Measurements from ENCODE around the gene EFCC1.

Gene EFCC1

DNA sequence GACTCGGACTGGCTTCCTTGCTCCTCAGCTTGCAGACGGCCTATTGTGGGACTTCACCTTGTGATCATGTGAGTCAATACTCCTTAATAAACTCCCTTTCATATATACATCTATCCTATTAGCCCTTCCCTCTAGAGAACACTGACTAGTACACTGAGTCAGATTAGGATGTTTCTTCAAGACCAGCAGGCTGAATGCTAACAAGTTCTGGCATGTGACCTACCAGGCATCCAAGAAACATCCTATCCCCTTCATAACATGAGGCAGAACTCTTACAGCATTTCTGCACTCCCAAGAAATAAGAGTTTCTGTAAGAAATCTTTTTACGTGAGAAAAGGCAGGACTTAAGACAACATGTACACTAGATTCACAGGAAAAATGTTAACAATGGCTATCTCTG lies 16.5 kb upstream of the EFCC1 start:
- no peak overlapping the region for H3K4me3 ChIP-seq (ENCODE audit: low read length)
- no peaks in the 10 kb centered on the region for H3K36me3 ChIP-seq (ENCODE audit: control insufficient read depth, insufficient read depth, low read length)
- no peaks in the 10 kb centered on the region for H3K4me1 ChIP-seq (ENCODE audit: control insufficient read depth, insufficient read depth, low read length)
- H3K27me3 ChIP-seq (ENCODE audit: control insufficient read depth, insufficient read depth, low read length): no peaks in the 10 kb centered on the region
- no peak overlapping the region for H3K27ac ChIP-seq (ENCODE audit: low read depth, low read length)
- H3K9ac ChIP-seq (ENCODE audit: low read length): no peak overlapping the region

DNA sequence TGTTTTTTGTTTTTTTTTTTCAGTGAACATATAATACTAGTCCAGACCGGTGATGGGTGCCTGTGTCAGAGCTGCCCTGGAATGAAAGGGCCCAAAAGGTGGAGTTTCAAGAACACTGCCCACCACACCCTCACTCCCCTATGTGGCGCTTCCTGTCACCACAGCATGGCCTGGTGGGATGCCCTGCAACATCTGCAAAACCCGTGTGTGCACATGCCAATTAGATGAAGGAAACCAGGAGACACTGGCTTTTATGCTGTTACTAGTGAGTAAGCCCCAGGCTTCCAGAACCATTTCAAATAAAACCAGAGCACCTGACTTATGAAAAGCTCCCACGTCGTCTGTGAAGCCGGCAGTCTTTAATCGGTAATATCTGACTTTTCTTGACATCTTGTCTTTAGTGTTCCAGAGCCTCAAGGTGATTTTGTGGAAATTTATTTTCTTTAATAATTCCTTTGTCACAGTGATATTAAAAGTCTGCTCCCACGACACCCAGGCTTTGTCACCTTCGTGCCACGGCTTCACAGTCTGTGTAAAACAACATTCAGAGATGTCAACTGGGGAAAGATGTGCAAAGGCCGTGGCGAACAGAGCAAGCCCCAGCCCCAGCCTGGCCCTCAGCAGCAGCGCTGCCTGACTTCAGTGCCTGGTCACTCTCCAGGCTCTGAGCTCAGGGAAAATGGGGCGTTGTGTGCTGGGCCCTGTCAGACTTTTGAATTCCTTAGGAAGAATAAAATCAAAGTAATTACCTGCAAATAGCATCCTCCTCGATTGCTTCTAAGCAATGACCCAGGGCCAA lies 13.6 kb upstream of the EFCC1 start:
- Histone ChIP-seq H3K9ac (ENCODE audit: low read length) (no peak overlapping the region), H3K27ac (ENCODE audit: low read depth, low read length) (no peak overlapping the region), H3K36me3 (ENCODE audit: control insufficient read depth, insufficient read depth, low read length) (no peaks in the 10 kb centered on the region), H3K4me3 (ENCODE audit: low read length) (no peak overlapping the region), H3K27me3 (ENCODE audit: control insufficient read depth, insufficient read depth, low read length) (no peaks in the 10 kb centered on the region), H3K4me1 (ENCODE audit: control insufficient read depth, insufficient read depth, low read length) (no peaks in the 10 kb centered on the region)

DNA sequence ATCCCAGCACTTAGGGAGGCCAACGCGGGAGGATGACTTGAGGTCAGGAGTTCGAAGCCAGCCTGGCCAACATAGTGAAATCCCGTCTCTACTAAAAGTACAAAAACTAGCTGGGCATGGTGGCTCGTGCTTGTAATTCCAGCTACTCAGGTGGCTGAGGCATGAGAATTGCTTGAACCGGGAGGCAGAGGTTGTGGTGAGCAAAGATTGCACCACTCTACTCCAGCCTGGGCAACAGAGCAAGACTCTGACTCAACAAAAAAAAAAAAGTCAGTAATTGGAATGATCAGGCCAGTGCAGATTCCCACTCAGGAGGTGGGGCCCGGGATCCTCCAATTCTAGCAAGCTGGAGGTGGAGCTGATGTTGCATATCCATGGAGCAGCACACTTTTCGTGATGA lies 12.8 kb upstream of the EFCC1 start:
- Histone ChIP-seq H3K4me1 (ENCODE audit: control insufficient read depth, insufficient read depth, low read length) (no peaks in the 10 kb centered on the region), H3K27ac (ENCODE audit: low read depth, low read length) (no peak overlapping the region), H3K27me3 (ENCODE audit: control insufficient read depth, insufficient read depth, low read length) (no peaks in the 10 kb centered on the region), H3K36me3 (ENCODE audit: control insufficient read depth, insufficient read depth, low read length) (no peaks in the 10 kb centered on the region), H3K4me3 (ENCODE audit: low read length) (no peak overlapping the region), H3K9ac (ENCODE audit: low read length) (no peak overlapping the region)

DNA sequence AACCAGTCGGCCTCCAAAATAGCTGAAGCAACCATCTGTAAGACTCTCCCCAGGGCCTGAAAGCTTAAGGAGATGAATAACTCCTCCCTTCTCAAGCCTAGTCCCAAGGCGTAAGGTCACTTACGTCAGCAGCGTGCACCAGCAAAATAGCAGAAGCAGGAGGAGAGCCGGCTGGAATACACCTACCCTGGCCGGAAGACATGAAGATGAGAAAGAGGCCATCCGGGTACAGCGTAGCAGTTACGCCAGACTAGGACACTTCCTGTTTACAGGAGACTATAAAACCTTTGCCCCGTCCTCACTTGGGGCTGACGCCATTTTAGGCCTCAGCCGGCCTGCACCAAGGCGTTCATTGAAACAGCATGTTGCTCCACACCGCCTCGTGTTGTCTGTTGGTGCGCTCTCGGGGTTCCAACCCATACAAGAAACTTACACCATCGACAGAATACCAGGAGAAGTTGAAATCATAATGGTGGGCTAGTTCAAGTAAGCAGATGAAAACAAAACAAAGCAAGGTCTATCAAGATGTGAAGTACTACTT lies 9.7 kb upstream of the EFCC1 start:
- Histone ChIP-seq H3K9ac (ENCODE audit: low read length) (no peak overlapping the region), H3K27me3 (ENCODE audit: control insufficient read depth, insufficient read depth, low read length) (peaks cover 1% of the 10 kb centered on the region), H3K27ac (ENCODE audit: low read depth, low read length) (no peak overlapping the region), H3K4me3 (ENCODE audit: low read length) (no peak overlapping the region), H3K36me3 (ENCODE audit: control insufficient read depth, insufficient read depth, low read length) (no peaks in the 10 kb centered on the region), H3K4me1 (ENCODE audit: control insufficient read depth, insufficient read depth, low read length) (no peaks in the 10 kb centered on the region)

DNA sequence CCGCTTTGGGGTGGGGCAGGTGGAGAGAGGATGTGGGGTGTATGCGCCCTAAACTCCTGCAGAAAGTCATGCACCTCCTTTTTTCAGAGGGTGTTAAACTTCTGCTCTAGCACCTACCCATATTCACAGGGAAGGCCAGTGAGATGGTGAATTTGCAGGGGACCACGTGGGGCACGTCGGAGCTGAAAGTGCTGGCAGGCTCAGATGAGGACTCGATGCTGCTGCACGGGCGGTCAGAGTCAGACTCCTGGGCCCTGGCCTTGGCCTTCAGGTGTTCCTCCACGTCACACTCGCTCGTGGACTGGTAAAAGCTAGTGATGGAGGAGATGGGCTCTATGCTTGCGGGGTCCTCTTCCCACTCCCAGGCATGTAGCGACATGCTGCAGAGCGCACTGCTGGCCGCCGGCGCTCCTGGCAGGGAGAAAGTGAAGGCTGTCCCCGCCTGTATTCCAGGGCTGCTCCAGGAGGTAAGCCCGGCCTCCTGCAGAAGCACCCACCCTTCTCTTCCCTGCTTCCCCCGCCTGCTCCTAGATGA lies 8.1 kb upstream of the EFCC1 start:
- Histone ChIP-seq H3K27ac (ENCODE audit: low read depth, low read length) (no peak overlapping the region), H3K36me3 (ENCODE audit: control insufficient read depth, insufficient read depth, low read length) (no peaks in the 10 kb centered on the region), H3K27me3 (ENCODE audit: control insufficient read depth, insufficient read depth, low read length) (peaks cover 4% of the 10 kb centered on the region), H3K9ac (ENCODE audit: low read length) (no peak overlapping the region), H3K4me1 (ENCODE audit: control insufficient read depth, insufficient read depth, low read length) (no peaks in the 10 kb centered on the region), H3K4me3 (ENCODE audit: low read length) (no peak overlapping the region)

DNA sequence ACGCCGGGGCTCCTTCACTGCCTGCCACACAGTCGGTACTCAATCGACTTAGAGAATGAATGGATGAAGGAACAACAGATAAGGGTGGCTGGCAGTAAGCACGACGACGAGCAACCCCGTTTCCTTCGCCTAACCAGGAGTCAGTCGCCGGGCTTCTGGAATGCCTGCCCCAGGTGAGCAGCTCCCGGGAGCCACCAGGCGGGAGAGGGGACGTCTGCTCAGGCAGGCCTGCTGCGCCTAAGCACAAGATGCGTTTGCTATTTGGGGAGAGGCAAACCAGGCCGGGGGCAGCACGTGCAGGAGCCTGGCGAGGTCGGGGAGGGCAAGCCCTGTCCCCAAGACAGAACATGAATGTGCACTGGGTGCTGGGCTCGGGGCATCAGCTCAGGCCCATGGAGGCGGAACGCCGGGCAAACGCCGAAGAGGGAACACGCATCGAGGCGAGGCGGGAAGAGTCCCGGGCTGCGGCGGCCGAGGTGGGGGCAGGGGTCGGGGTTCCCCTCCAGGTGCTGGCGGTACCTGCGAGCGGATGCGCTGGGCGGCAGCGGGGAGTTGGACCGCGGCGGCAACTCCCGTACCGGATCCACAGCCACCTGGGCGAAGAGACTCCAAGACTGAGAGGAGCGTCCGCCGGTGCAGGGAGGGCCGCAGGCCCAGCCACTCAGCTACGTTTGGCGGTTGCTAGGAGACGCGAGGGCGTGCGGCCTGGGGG lies 7.5 kb upstream of the EFCC1 start, which contains the start of gene CFAP92:
Gene CFAP92, minus strand, starts transcription at position 616 of the 712 bp plus-strand sequence. CDS start 772 bp downstream, outside the sequence.
- Histone ChIP-seq H3K4me1 (ENCODE audit: control insufficient read depth, insufficient read depth, low read length) (no peaks in the 10 kb centered on the region), H3K9ac (ENCODE audit: low read length) (no peak within 1 kb of the TSS), H3K4me3 (ENCODE audit: low read length) (peak within 1 kb of the TSS; percentile 61), H3K36me3 (ENCODE audit: control insufficient read depth, insufficient read depth, low read length) (no peaks in the 10 kb centered on the region), H3K27ac (ENCODE audit: low read depth, low read length) (no peak within 1 kb of the TSS), H3K27me3 (ENCODE audit: control insufficient read depth, insufficient read depth, low read length) (peaks cover 4% of the 10 kb centered on the region)

DNA sequence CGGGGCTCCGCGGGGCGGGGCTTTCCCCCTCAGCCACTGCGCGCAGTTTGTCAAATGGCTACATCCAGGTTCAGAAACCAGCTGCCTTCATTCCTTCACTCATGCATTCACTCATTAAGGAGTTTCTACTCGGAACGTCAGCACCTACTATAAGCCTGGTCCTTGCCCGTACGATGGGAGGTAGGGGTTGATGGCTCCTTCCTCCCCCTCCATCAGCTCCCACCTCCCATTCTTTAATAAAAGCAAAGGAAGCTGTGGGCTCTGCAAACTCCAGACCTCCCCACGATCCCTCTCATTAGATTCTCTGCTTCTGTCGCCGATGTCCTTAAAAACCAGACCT lies 7.0 kb upstream of the EFCC1 start:
- Histone ChIP-seq H3K4me1 (ENCODE audit: control insufficient read depth, insufficient read depth, low read length) (no peaks in the 10 kb centered on the region), H3K36me3 (ENCODE audit: control insufficient read depth, insufficient read depth, low read length) (no peaks in the 10 kb centered on the region), H3K27ac (ENCODE audit: low read depth, low read length) (no peak overlapping the region), H3K4me3 (ENCODE audit: low read length) (peak overlapping the region; percentile 61), H3K9ac (ENCODE audit: low read length) (no peak overlapping the region), H3K27me3 (ENCODE audit: control insufficient read depth, insufficient read depth, low read length) (peaks cover 4% of the 10 kb centered on the region)

DNA sequence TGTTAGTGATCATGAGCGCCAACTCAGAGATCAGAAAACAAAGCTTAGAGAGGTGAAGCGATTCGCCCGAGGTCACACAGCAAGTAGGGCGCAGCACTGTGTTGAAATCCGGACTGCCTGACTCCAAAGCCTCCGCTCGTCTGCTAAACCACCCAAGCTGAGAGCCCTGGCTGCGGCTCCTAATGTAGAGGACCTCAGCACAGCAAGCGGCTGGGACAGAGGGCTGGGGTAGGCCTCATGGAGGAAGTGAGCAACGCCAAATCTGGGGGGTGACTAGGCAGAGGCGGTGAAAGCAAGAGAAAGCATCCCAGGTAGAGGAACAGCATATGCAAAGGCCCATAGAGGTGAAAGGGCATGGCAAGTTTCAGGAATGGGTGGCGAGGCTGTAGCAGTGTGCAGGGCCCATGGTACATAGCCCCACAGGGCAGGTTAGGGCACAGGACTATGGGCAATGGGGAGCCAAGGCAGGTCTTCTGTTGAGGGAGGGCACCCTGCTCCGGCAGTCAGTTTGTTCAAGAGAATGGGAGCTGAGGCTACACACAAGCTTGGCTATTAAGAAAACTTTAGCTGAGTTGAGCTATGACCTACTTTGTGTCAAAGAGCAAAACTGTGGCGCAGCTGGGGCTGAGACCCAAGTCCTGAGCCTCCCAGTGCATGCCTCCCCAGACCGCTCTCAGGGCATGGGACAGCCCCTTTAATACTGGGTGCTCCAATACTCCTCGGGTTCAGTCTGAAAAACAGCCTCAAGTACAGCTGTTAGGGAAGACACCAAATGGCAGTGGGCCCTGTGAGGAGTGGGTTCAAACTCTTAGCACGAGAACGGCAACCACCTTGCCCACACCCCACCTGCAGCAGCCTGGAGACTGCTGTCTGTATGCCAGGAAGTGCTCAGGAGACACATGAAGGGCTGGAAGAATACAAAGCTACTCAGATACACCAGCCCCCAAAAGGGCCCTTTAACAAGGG lies 6.2 kb upstream of the EFCC1 start:
- Histone ChIP-seq H3K36me3 (ENCODE audit: control insufficient read depth, insufficient read depth, low read length) (no peaks in the 10 kb centered on the region), H3K4me3 (ENCODE audit: low read length) (no peak overlapping the region), H3K4me1 (ENCODE audit: control insufficient read depth, insufficient read depth, low read length) (no peaks in the 10 kb centered on the region), H3K27me3 (ENCODE audit: control insufficient read depth, insufficient read depth, low read length) (peaks cover 4% of the 10 kb centered on the region), H3K9ac (ENCODE audit: low read length) (no peak overlapping the region), H3K27ac (ENCODE audit: low read depth, low read length) (no peak overlapping the region)

DNA sequence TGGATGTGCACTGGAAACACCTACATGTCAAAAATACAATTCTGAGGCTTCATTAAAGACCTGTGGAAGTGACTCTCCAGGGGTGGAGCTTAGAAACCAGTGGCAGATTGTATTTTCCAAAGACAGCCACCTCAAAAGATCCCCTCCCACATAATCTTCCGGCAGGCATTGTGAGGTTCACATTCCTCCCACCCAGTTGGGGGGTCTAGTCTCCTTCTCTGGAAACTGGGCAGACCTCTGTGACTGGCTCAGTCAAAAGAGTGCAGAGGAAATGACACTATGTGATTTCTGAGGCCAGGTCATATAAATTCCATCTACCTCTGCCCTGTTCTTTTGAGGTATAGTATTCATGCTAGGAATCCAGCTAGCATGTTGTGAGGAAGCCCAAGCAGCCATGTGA lies 5.4 kb upstream of the EFCC1 start:
- no peaks in the 10 kb centered on the region for H3K36me3 ChIP-seq (ENCODE audit: control insufficient read depth, insufficient read depth, low read length)
- H3K4me1 ChIP-seq (ENCODE audit: control insufficient read depth, insufficient read depth, low read length): no peaks in the 10 kb centered on the region
- no peak overlapping the region for H3K27ac ChIP-seq (ENCODE audit: low read depth, low read length)
- no peak overlapping the region for H3K9ac ChIP-seq (ENCODE audit: low read length)
- H3K4me3 ChIP-seq (ENCODE audit: low read length): no peak overlapping the region
- H3K27me3 ChIP-seq (ENCODE audit: control insufficient read depth, insufficient read depth, low read length): peaks cover 7% of the 10 kb centered on the region

DNA sequence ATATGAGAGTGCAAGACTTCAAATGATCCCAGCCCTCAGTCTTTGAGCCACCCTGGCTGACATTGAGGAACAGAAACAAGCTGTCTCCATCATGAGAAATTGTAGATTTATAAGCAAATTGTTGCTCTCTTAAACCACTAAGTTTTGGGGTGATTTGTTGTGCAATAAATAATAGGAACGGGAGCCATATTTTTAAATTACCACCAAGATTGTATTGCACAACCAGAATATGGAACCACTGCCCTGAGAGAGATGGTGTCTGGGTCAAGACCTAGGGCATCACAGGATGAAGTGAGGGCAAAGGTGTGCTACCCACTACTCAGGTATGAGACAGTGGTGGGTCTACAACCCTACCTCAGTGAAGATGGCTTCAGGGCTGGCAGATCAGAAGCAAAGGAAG lies 4.9 kb upstream of the EFCC1 start:
- H3K27ac ChIP-seq (ENCODE audit: low read depth, low read length): no peak overlapping the region
- no peak overlapping the region for H3K9ac ChIP-seq (ENCODE audit: low read length)
- no peaks in the 10 kb centered on the region for H3K4me1 ChIP-seq (ENCODE audit: control insufficient read depth, insufficient read depth, low read length)
- H3K36me3 ChIP-seq (ENCODE audit: control insufficient read depth, insufficient read depth, low read length): no peaks in the 10 kb centered on the region
- no peak overlapping the region for H3K4me3 ChIP-seq (ENCODE audit: low read length)
- H3K27me3 ChIP-seq (ENCODE audit: control insufficient read depth, insufficient read depth, low read length): peaks cover 11% of the 10 kb centered on the region

DNA sequence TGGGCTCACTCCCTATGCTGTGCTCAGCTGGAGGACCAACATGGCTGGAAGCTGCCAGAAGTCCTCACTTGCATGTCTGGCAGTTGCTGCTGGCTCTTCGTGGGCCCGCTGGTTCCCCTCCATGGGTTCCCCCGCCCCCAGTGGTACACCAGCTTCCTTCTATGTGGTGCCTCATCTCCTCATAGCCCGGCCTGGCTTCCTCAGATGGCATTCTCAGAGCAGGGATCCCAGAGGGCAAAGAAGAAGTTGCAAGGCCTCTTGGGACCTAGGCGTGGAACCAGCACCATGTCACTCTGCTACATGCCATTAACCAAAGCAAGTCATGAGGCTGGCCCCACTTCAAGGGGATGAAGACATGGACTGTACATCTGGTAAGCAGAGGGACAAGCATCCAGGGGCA lies 4.4 kb upstream of the EFCC1 start:
- H3K9ac ChIP-seq (ENCODE audit: low read length): no peak overlapping the region
- H3K27me3 ChIP-seq (ENCODE audit: control insufficient read depth, insufficient read depth, low read length): peaks cover 11% of the 10 kb centered on the region
- no peak overlapping the region for H3K4me3 ChIP-seq (ENCODE audit: low read length)
- no peaks in the 10 kb centered on the region for H3K4me1 ChIP-seq (ENCODE audit: control insufficient read depth, insufficient read depth, low read length)
- H3K27ac ChIP-seq (ENCODE audit: low read depth, low read length): no peak overlapping the region
- H3K36me3 ChIP-seq (ENCODE audit: control insufficient read depth, insufficient read depth, low read length): no peaks in the 10 kb centered on the region
